MCF 10A (cell line): ENCODE data around the gene KHSRP. TPM values are rescaled to one million over a fixed set of nuclear protein-coding genes. Genes with fewer than 3 reads are reported as not detected.

Source experiments
- Bru-seq: library from RNA; stranded (reverse); fragments of 400-500 nt; gene quantifications from one replicate; lab custom pipeline; 2021; lab: Mats Ljungman, UMichigan
- BruChase-seq, 2 experiments: library from RNA; stranded (reverse); fragments of 400-500 nt; gene quantifications; one replicate each; lab custom pipeline; 2021; lab: Mats Ljungman, UMichigan
- BruUV-seq: library from RNA; stranded (reverse); fragments of 400-500 nt; replicated peaks from 2 replicates; lab custom pipeline; 2021; lab: Mats Ljungman, UMichigan
- CTCF ChIA-PET: fragments of 300-600 bp; sonication (Branson Sonifier 250); formaldehyde crosslinking; extraction: SDS; loops from one replicate; lab custom pipeline; 2021; ENCODE audit warnings: antibody characterized with exemption, inconsistent platforms; lab: Yijun Ruan, JAX
- POLR2A ChIA-PET: fragments of 300-600, 350-650 bp; sonication (Branson Sonifier 250); formaldehyde crosslinking; extraction: SDS; loops from one replicate; lab custom pipeline; 2020; ENCODE audit warnings: antibody characterized with exemption, inconsistent platforms; lab: Yijun Ruan, JAX
- DNase-seq: peaks from one replicate; pipeline ENCODE4 v3.0.0-alpha.2; 2018; ENCODE audit not compliant: unreplicated experiment
- H3K27ac Mint-ChIP-seq: one replicate; pipeline ENCODE4 v1.8.0; 2022; ENCODE audit warnings: mild to moderate bottlenecking, low read depth, mixed read lengths; ENCODE audit not compliant: unreplicated experiment
- H3K27me3 Mint-ChIP-seq: one replicate; pipeline ENCODE4 v1.8.0; 2022; ENCODE audit warnings: mixed read lengths; ENCODE audit not compliant: insufficient read depth, unreplicated experiment
- H3K36me3 Mint-ChIP-seq: one replicate; pipeline ENCODE4 v1.8.0; 2022; ENCODE audit warnings: mild to moderate bottlenecking, moderate library complexity, mixed read lengths; ENCODE audit not compliant: insufficient read depth, unreplicated experiment
- H3K4me1 Mint-ChIP-seq: one replicate; pipeline ENCODE4 v1.8.0; 2022; ENCODE audit warnings: mixed read lengths; ENCODE audit not compliant: insufficient read depth, unreplicated experiment
- H3K4me3 Mint-ChIP-seq: one replicate; pipeline ENCODE4 v1.8.0; 2022; ENCODE audit warnings: mild to moderate bottlenecking, moderate library complexity, mixed read lengths; ENCODE audit not compliant: unreplicated experiment
- H3K9me3 Mint-ChIP-seq: one replicate; pipeline ENCODE4 v1.8.0; 2022; ENCODE audit warnings: mixed read lengths; ENCODE audit not compliant: unreplicated experiment
- CTCF ChIP-seq: fragments of 200-600 bp; IDR thresholded peaks from one replicate; pipeline ENCODE4 v1.8.0; 2022; ENCODE audit warnings: antibody characterized with exemption, mild to moderate bottlenecking; ENCODE audit not compliant: unreplicated experiment
- intact Hi-C: fragments of 100-400 bp; cut with micrococcal nuclease; formaldehyde crosslinking; loops from 2 replicates; pipeline ENCODE4 v1.14.1; 2022
- long read RNA-seq: library from polyadenylated mRNA; stranded (forward); transcript quantifications from one replicate; pipeline ENCODE4 v2.0.0, GENCODE V29; 2022
- total RNA-seq: library from RNA; stranded (reverse); gene quantifications from 2 replicates; pipeline ENCODE4 v1.2.3, GENCODE V29; 2022

Gene KHSRP
- 269 and 278 TPM in 2 replicates for total RNA-seq
- percentile 85 among the genes with signal in this experiment for Bru-seq, nascent RNA
- percentile 98 among the genes with signal in this experiment for BruChase-seq, experiment 1, labeled RNA remaining after a 6-hour chase
- BruChase-seq, experiment 2, labeled RNA remaining after a 2-hour chase = percentile 93 among the genes with signal in this experiment
- long read RNA-seq, partial matches to known transcripts = 1 of 25 reads
- long read RNA-seq, other reads (novel, unspliced or antisense) = 18 of 25 reads

- H3K4me3 Mint-ChIP-seq = peak within 1 kb of the TSS; percentile 87
These were observed at the start of gene KHSRP for GRCh38 chr19:6424195-6424938. Gene KHSRP (minus strand): TSS chr19:6424811. CDS start chr19:6424701, 110 bp downstream.

GRCh38 chr19:6473647-6474046, 49.0 kb upstream of the KHSRP start:
- no peaks in the 10 kb centered on the region for H3K9me3 Mint-ChIP-seq
- BruUV-seq = no TSS peak
- TF ChIP-seq CTCF = no peak
- no peaks in the 10 kb centered on the region for H3K27me3 Mint-ChIP-seq
- H3K4me1 Mint-ChIP-seq = no peaks in the 10 kb centered on the region
- POLR2A ChIA-PET = interaction anchor here (0.7 kb wide), 1 partner anchor 246 kb away, joined by 3 read pairs; no protein-coding TSS in a partner anchor
- CTCF ChIA-PET = no interaction called here
- no peak for DNase-seq
- H3K4me3 Mint-ChIP-seq = no peak overlapping the region
- peaks cover 6% of the 10 kb centered on the region for H3K36me3 Mint-ChIP-seq
- intact Hi-C loops = no loop called here
- no peak overlapping the region for H3K27ac Mint-ChIP-seq

More at GRCh38 chr19:6424195-6424938, at the start of gene KHSRP:
- Mint-ChIP-seq H3K27ac (peak within 1 kb of the TSS; percentile 98), H3K27me3 (no peaks in the 10 kb centered on the region), H3K9me3 (no peaks in the 10 kb centered on the region), H3K36me3 (peaks cover 37% of the 10 kb centered on the region), H3K4me1 (peaks cover 20% of the 10 kb centered on the region)
- TF ChIP-seq CTCF = no peak
- intact Hi-C loops = no loop called here
- ChIA-PET CTCF (interaction anchor here (0.5 to 1.7 kb wide), 4 partner anchors 29 to 456 kb away, joined by 3 to 5 read pairs (median 3); partner anchors contain the start of gene C3), POLR2A (interaction anchor here (0.6 to 2.7 kb wide), 20 partner anchors 10 to 1200 kb away, joined by 3 to 9 read pairs (median 3); partner anchors contain the start of genes ALKBH7, CLPP, GTF2F1 and PSPN)
- DNase-seq = peak; percentile 4
- no TSS peak for BruUV-seq

GRCh38 chr19:6472713-6473112, 48.1 kb upstream of the KHSRP start:
- no peak overlapping the region for H3K27ac Mint-ChIP-seq
- no peak for DNase-seq
- H3K27me3 Mint-ChIP-seq = no peaks in the 10 kb centered on the region
- BruUV-seq = no TSS peak
- H3K36me3 Mint-ChIP-seq = peaks cover 6% of the 10 kb centered on the region
- POLR2A ChIA-PET = interaction anchor here (0.7 kb wide), 1 partner anchor 245 kb away, joined by 3 read pairs; no protein-coding TSS in a partner anchor
- H3K4me3 Mint-ChIP-seq = no peak overlapping the region
- intact Hi-C loops = no loop called here
- no peaks in the 10 kb centered on the region for H3K4me1 Mint-ChIP-seq
- no peak for TF ChIP-seq CTCF
- no peaks in the 10 kb centered on the region for H3K9me3 Mint-ChIP-seq
- CTCF ChIA-PET = no interaction called here

- DNase-seq = no peak
- Mint-ChIP-seq H3K36me3 (peaks cover 6% of the 10 kb centered on the region), H3K4me3 (no peak overlapping the region), H3K9me3 (no peaks in the 10 kb centered on the region), H3K27me3 (no peaks in the 10 kb centered on the region), H3K27ac (no peak overlapping the region), H3K4me1 (no peaks in the 10 kb centered on the region)
- ChIA-PET CTCF (no interaction called here), POLR2A (no interaction called here)
- intact Hi-C loops = no loop called here
- TF ChIP-seq CTCF = no peak
- no TSS peak for BruUV-seq
These were observed 46.5 kb upstream of the KHSRP start for GRCh38 chr19:6471076-6471475.
